SKM-1 treated with dmso at 0.1 percent for 144 hours (cell line): ENCODE data around the gene AMIGO3.
"Not testable (repeated sequence)": the region's sequence is repeated elsewhere in the genome, so short reads cannot be mapped to it uniquely, and the experiment has no call there.

Source experiments
- DNase-seq: peaks from one replicate; lab custom pipeline; 2025; ENCODE audit not compliant: unreplicated experiment; lab: John Stamatoyannopoulos, UW

Gene AMIGO3

DNA sequence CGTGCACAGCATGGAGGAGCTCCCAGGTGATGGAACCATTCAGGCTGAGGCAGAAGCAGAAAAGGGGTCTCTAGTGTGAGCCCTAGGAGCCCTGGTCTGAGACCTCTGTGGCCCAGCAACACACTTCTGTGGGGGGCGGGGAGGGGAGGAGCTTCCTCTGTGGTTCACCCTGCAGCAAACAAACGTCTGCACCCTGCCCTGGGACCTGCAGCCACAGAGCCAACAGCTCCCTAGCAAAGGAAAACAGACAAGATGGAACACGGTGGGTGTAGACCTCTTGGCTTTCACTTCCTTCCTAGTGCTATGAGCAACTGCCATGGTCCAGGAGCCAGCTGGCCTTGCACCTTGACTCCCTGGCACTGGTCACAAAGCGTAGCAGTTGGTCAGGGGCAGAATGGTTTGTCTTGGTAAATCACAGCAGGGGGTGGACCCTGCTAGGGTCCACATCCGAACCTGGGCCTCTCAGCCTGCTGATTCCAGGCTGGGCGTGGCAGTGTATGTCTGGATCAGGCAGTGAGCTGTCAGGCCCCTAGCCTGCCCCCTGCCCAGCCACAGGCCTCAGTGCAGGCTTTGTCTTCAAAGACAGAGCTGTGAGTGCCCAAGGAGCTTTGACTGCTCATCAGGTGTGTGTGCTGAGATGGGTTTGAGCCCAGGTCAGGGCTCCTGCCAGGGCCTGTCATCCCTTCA lies 6.7 kb downstream of the AMIGO3 start:
- DNase-seq: no peak

- no peak for DNase-seq
Observed at GRCh38 chr3:49712166-49712565, 7.3 kb downstream of the AMIGO3 start.

- no peak for DNase-seq
Observed at GRCh38 chr3:49711489-49711888, 8.0 kb downstream of the AMIGO3 start.

- no peak for DNase-seq
Observed at GRCh38 chr3:49709852-49710251, 9.6 kb downstream of the AMIGO3 start.

DNA sequence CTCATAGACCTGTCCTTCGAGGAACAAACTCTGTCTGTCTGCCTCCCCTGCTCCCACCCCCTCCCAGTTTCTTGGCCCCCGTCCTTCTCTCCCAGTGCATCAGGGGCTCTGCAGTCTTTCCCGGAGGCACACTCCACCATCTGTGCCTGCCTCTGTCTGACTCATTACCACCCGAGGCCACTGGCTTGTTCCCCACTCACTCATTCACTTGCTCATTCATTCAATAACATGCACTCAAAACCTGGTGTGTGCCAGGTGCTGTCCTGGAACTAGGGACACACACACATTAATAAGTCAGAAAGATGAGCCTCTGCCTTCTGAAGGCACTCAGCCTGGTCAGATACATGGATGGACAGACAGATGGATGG lies 12.4 kb downstream of the AMIGO3 start:
- DNase-seq: no peak

DNA sequence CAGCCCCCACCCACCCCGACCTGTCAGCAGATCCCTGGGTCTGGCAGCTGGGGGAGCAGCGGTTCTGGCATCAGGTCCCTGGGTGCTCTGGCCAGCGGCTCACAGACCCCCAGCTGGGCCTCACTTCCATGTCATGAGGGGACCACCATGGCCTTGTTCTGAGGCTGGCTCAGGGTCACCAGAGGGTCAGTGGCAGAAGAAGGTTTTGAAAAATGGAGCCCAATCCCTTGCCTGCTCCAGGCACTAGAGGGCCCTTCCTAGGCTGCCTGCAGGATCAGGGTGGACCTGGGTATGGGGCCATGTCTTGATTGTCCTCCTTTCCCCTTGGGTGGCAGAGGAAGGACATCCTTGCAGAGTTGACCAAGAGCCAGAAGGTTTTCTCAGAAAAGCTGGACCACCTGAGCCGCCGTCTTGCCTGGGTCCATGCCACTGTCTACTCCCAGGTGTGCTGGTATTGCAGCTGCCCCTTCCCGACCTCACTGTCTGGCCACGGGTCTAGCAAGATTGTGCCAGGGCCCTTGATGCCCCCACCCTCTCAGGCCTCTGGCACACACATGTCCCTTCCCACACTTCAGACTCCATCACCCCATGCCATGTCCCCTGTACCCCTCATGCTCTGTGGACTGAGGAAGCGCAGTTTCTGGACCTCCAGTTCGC lies 12.9 kb downstream of the AMIGO3 start:
- no peak for DNase-seq

- DNase-seq: no peak
Observed at GRCh38 chr3:49705390-49705960, 14.0 kb downstream of the AMIGO3 start.

GRCh38 chr3:49704629-49705028 lies 14.9 kb downstream of the AMIGO3 start:
- no peak for DNase-seq

DNA sequence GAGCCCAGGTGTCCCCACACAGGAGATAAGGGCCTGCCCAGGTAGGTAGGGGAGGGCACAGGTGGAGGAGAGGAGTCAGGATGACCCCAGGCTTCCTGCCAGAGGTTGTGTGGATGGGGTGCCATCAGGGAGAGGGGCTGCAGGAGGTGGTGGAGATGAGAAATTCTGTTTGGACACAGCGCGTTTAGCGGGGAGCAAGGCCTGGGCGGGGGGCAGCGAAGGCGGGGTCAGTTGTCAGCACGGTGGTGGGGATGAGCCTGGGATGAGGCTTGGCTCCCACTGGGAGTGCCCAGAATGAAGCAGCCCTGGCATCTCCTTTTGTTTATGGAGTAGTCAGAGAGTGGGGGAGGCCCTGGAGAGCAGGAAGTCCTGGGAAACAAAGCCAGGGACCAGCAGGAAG lies 15.5 kb downstream of the AMIGO3 start:
- DNase-seq: no peak

GRCh38 chr3:49703443-49703927 lies 16.0 kb downstream of the AMIGO3 start:
- peak; percentile 51 for DNase-seq

GRCh38 chr3:49702672-49703071 lies 16.8 kb downstream of the AMIGO3 start:
- DNase-seq: no peak

GRCh38 chr3:49701388-49702077 lies 18.0 kb downstream of the AMIGO3 start:
- no peak for DNase-seq

DNA sequence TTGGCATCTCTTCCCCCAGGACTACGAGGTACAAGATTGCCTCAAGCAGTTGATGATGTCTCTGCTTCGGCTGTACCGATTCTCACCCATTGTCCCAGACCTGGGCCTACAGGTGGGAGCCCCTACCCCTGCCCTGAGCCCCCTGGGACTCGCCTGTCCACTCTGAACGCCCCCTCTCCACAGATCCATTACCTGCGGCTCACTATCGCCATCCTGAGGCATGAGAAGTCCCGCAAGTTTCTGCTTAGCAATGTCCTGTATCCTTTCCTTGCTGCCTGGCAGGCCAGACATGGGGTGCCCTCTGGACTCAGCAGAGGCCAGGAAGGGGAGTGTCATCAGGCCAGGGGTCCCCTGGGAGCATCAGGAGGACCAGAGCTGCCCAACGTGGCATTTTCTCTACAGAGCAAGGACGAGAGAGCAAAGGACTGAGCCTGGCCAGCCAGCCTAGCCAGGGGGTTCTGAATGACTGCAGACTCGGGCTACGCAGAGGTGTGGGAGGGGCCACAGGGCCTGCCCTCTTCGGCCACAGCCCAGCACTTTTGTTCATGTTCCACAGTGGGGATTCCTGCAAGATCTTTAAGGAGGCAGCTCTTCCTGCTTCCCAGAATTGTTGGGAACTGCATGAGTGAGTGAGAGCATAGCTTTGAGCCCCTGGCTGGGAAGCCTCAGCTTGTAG lies 18.9 kb downstream of the AMIGO3 start:
- DNase-seq: no peak

- no peak for DNase-seq
Observed at GRCh38 chr3:49700014-49700413, 19.5 kb downstream of the AMIGO3 start.

DNA sequence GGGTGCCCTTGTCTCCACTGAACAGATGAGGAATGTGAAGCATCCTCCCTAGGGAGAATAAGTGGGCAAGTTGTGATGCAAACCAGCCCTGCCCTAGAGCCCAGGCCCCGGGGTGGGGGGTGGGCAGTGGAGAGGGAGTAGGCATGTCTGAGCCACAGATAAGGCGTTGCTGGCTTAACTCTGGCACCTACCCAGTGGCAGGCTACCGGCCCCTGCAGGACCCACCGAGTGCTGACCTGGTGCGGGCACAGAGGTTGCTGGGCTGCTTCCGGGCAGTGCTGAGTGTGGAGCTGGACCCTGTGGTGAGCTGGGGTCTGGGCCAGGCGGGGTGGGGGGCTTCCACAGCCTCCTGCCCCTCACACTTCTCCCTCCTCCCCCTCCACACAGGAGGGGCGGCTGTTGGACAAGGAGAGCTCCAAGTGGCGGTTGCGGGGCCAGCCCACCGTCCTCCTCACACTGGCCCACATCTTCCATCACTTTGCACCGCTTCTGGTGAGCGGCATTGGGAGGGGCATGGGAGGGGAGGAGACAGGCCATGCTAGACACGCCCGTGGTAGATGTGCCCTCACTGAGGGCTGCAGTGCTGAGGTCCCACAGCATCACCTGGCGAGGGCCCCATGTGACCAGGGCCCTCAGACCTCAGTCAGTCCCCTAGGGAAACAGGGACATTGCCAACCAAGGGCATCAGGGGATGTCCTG lies 20.1 kb downstream of the AMIGO3 start:
- DNase-seq: no peak

DNA sequence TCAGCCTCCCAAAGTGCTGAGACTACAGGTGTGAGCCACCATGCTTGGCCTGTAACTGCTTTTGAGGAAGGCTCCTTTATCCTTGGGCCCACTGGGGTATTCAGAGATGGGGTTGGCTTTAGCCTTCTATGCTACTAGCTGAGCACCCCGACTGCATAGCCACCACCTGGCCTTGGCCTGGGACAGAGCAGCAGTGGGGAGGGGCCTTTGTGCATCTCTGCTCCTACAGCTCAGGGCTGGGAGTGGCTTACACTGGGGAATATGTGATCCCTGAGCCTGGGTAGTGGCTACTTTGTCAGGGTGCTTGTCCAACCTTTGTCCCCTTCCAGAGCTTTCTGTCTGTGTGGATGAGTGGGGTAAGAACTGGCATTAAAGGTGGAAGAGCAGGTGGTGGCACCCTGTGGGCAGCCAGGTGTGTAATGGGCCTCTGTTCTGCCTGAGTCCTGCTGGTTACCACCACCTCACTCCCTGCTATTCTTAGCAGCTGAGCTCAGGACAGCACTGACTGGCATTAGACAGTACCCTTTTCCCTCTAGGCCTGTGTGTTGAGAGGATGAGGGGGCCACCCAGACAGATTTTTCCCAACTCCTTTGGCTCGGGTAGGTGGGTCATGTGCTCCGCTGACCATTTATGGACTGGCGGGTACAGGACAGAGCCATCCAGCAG lies 24.0 kb downstream of the AMIGO3 start:
- not testable (repeated sequence) for DNase-seq

- not testable (repeated sequence) for DNase-seq
Observed at GRCh38 chr3:49694409-49695070, 24.9 kb downstream of the AMIGO3 start.

- DNase-seq: not testable (repeated sequence)
Observed at GRCh38 chr3:49691481-49691880, 28.0 kb downstream of the AMIGO3 start.

- not testable (repeated sequence) for DNase-seq
Observed at GRCh38 chr3:49690856-49691255, 28.6 kb downstream of the AMIGO3 start.
